Large intestine (tissue), 3 donors: ENCODE data around the gene CDPF1. TPM values are rescaled to one million over a fixed set of nuclear protein-coding genes. Genes with fewer than 3 reads are reported as not detected.
A peak's percentile ranks its signal among the peaks of the same experiment; 100 is the strongest.

Experiments used
- DNase-seq, 2 donors: peaks; one replicate each; pipeline versions ENCODE4 v3.0.0 to v3.0.0-alpha.2; 2013
- H3K27ac ChIP-seq: one replicate; pipeline ENCODE4 v1.5.1; 2013; ENCODE audit warnings: low read length
- H3K27me3 ChIP-seq: 2 replicates; pipeline ENCODE4 v1.6.1; 2013; ENCODE audit warnings: low read length; ENCODE audit not compliant: control insufficient read depth, insufficient read depth
- H3K36me3 ChIP-seq: 2 replicates; pipeline ENCODE4 v1.6.1; 2013; ENCODE audit warnings: low read length; ENCODE audit not compliant: control insufficient read depth, insufficient read depth
- H3K4me1 ChIP-seq: one replicate; pipeline ENCODE4 v1.6.1; 2013; ENCODE audit warnings: low read length; ENCODE audit not compliant: control insufficient read depth, insufficient read depth
- H3K4me3 ChIP-seq: one replicate; pipeline ENCODE4 v1.5.1; 2013; ENCODE audit warnings: low read length
- H3K9me3 ChIP-seq: one replicate; pipeline ENCODE4 v1.6.1; 2013; ENCODE audit warnings: mild to moderate bottlenecking, low read depth, low read length, moderate library complexity; ENCODE audit not compliant: control insufficient read depth
- WGBS: methylation state at CpG from one replicate; pipeline ENCODE4 v1.1.5; 2013; ENCODE audit warnings: low lambda C conversion rate; ENCODE audit not compliant: insufficient coverage; 5-methylcytosine and 5-hydroxymethylcytosine counted together
- polyA plus RNA-seq: library from polyadenylated mRNA; unstranded; fragments of 120-200 nt; gene quantifications from one replicate; pipeline ENCODE4 v1.2.1, GENCODE V29; 2013

Gene CDPF1
- polyA plus RNA-seq, 1 donor = 11.2 TPM

DNA sequence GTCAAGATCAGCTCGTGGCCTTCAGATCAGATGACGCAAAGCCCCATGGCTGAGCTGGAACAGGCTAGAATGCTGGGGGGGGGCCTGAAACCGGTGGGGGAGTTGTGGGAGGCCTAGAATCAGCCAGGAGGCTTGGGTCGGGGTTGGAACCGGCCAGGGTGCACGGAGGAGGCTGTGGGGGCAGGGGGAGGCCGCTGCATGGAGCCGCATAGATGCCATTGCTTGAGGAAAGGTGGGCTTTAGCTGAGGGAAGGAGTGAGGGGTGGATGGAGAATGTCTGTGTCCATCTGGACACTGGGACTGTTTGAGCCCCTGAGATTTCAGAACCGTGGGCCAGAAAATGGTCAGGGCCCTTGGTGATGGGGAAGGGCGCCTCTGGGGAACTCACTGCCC, 25.2 kb downstream of the CDPF1 start:
- H3K4me1 ChIP-seq = no peaks in the 10 kb centered on the region
- no peak for DNase-seq
- WGBS = no CpG with 5 or more reads among the region's 10 CpGs
- no peaks in the 10 kb centered on the region for H3K27me3 ChIP-seq
- H3K9me3 ChIP-seq = no peaks in the 10 kb centered on the region
- peaks cover 58% of the 10 kb centered on the region for H3K36me3 ChIP-seq
- no peak overlapping the region for H3K27ac ChIP-seq
- H3K4me3 ChIP-seq = no peak overlapping the region

DNA sequence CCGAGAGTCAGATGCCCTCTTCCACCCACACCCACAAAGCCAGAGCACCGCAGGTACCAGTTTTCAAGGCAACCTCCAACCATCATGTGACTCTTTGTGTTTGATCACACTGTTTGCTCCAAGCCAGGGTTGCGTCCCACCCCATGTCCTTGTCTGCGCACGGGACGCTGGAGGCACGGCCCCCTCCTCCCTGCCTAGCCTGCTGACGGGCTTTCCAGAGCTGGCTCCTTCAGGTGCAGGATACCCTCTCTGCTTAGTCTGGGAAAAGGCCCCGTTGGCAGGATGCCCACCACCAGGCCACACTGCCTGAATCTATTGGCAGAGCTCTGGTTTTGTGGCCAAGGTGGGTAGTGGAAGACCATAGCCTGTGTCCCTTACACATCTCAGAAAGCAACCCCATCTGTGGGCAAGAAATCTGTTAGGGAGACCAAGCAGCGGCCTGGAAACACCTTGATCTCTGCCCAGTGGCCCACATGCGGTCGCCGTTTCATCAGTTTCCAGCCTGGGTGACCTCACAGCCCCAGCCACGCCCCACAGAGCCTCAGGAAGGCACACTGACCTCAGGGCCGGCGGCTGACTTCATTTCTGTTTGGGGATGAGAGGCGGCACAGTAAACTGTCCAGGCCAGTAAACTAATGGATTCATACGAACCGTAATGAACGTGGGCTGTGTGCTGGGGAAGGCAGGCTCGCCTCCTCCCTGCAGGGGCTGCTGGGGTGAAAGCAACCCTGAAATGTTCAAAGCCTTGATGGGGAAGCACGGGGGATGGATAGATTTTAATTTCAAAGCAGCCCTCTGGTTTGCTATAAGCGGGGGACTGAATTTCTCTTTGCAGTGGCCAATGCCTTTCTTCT, 25.8 kb downstream of the CDPF1 start:
- no peak overlapping the region for H3K27ac ChIP-seq
- H3K4me1 ChIP-seq = no peaks in the 10 kb centered on the region
- no peak for DNase-seq
- WGBS = 60% methylated on average over 1 of the region's 23 CpGs
- no peaks in the 10 kb centered on the region for H3K27me3 ChIP-seq
- H3K4me3 ChIP-seq = no peak overlapping the region
- H3K9me3 ChIP-seq = no peaks in the 10 kb centered on the region
- peaks cover 62% of the 10 kb centered on the region for H3K36me3 ChIP-seq

DNA sequence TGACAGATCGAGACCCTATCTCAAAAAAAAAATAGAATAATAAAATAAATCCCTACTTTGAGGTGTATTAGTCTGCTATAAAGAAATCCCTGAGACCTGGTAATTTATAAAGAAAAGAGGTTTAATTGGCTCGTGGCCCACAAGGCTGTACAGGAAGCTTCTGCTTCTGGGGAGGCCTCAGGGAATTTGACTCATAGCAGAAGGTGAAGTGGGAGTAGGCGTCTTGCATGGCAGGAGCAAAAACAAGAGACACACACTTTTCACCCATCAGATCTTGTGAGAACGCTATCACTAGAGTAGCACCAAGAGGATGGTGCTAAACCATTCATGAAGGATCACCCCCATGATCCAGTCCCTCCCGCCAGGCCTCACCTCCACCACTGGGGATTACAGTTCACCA, 29.2 kb downstream of the CDPF1 start:
- no peak overlapping the region for H3K4me3 ChIP-seq
- no peaks in the 10 kb centered on the region for H3K4me1 ChIP-seq
- H3K27me3 ChIP-seq = no peaks in the 10 kb centered on the region
- peaks cover 76% of the 10 kb centered on the region for H3K36me3 ChIP-seq
- no peak overlapping the region for H3K27ac ChIP-seq
- H3K9me3 ChIP-seq = no peaks in the 10 kb centered on the region
- WGBS = no CpG with 5 or more reads among the region's 5 CpGs
- no peak for DNase-seq

DNA sequence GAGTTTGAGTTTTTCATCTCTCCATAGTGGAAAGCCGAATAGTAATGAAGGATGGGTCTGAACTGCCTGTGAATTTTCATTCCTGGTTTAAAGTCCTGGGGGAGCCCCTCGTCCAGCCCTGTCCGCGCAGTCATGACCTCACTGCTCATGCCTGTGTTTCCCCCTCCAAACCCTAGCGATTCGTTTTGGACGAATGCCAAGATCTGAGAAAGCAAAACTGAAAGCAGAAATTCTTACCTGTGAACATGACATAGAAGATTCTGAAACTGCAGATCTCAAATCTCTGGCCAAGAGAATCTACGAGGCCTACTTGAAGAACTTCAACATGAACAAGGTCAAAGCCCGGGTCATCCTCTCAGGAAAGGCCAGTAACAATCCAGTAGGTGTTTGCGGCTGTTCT, 30.5 kb downstream of the CDPF1 start:
- H3K9me3 ChIP-seq = peaks cover under 1% of the 10 kb centered on the region
- H3K4me3 ChIP-seq = no peak overlapping the region
- H3K36me3 ChIP-seq = peaks cover 74% of the 10 kb centered on the region
- WGBS = 80% methylated on average over 1 of the region's 10 CpGs
- H3K27me3 ChIP-seq = no peaks in the 10 kb centered on the region
- peak; percentile 47 to 61 for DNase-seq
- H3K27ac ChIP-seq = no peak overlapping the region
- H3K4me1 ChIP-seq = no peaks in the 10 kb centered on the region

DNA sequence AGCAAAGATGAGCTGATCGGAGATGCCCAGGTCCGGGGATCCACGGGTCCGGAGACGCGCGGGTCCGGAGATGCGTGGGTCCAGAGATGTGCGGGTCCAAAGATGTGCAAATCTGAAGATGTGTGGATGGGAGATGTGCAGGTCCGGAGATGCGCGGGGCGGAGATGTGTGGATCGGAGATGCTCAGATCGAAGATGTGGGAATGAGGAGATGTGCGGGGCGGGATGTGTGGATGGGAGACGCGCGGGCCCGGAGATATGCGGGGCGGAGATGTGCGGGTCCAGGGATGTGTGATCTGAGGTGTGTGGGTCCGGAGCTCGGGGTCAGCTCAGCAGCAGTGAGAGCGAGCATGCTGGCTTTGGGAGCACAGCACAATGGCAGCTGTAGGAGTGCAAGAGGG, 35.5 kb downstream of the CDPF1 start:
- no peak for DNase-seq
- H3K4me1 ChIP-seq = no peaks in the 10 kb centered on the region
- H3K27ac ChIP-seq = no peak overlapping the region
- H3K9me3 ChIP-seq = peaks cover 22% of the 10 kb centered on the region
- H3K27me3 ChIP-seq = no peaks in the 10 kb centered on the region
- WGBS = 100% methylated on average over 4 of the region's 28 CpGs
- H3K36me3 ChIP-seq = peaks cover 70% of the 10 kb centered on the region
- no peak overlapping the region for H3K4me3 ChIP-seq

DNA sequence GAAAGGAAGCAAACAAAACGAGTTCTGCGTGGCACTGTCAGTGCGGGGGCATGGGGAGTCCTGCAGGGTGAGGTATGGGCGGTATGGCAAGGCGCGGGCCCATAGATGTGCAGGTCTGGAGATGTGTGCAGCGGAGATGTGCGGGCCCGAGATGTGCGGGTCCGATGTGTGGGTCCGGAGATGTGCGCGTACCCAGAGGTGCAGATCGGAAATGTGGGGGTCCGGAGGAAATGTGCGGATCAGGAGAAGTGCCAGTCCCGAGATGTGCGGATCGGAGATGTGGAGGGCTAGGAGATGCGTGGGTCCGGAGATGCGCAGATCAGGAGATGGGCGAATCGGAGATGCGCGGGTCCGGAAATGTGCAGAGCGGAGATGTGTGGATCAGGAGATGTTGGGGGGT, 35.9 kb downstream of the CDPF1 start:
- no peak overlapping the region for H3K27ac ChIP-seq
- no peaks in the 10 kb centered on the region for H3K27me3 ChIP-seq
- peaks cover 68% of the 10 kb centered on the region for H3K36me3 ChIP-seq
- H3K4me1 ChIP-seq = no peaks in the 10 kb centered on the region
- peaks cover 26% of the 10 kb centered on the region for H3K9me3 ChIP-seq
- WGBS = no CpG with 5 or more reads among the region's 29 CpGs
- no peak for DNase-seq
- no peak overlapping the region for H3K4me3 ChIP-seq

DNA sequence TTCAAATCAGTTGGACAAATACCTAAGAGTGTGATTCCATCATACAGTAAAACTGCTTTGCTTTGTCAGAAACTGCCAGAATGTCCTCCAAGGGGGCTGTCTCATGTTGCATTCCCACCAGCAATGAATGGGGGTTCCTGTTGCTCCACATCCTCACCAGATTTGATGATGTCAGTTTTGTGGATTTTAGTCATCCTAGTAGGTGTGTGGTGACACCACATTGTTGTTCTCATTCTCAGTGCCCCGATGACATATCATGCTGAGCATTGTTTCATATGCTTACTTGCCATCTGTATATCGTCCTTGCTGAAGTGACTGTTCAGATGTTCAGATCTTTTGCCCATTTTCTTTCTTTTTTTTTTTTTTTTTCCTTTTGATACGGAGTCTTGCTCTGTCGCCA, 37.0 kb downstream of the CDPF1 start:
- Histone ChIP-seq H3K4me1 (no peaks in the 10 kb centered on the region), H3K4me3 (no peak overlapping the region), H3K27ac (no peak overlapping the region), H3K27me3 (no peaks in the 10 kb centered on the region), H3K9me3 (peaks cover 37% of the 10 kb centered on the region), H3K36me3 (peaks cover 71% of the 10 kb centered on the region)
- WGBS = 100% methylated on average over 1 of the region's 4 CpGs
- no peak for DNase-seq

DNA sequence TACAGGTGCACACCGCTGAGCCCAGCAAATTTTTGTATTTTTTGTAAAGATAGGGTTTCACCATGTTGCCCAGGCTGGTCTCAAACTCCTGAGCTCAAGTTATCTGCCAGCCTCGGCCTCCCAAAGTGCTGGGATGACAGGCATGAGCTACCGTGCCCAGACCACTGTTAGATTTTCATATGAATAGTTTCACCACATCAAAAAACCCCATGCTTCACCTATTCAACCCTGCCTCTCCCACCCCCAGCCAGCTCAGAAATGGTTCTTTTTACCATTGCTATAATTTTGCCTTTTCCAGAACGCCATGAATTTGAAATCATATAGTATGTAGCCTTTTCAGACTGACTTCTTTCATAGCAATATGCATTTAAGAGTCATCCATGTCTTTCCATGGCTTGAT, 37.9 kb downstream of the CDPF1 start:
- Histone ChIP-seq H3K36me3 (peaks cover 70% of the 10 kb centered on the region), H3K27ac (no peak overlapping the region), H3K4me3 (no peak overlapping the region), H3K27me3 (no peaks in the 10 kb centered on the region), H3K4me1 (no peaks in the 10 kb centered on the region), H3K9me3 (peaks cover 37% of the 10 kb centered on the region)
- 100% methylated on average over 1 of the region's 4 CpGs for WGBS
- DNase-seq = no peak

DNA sequence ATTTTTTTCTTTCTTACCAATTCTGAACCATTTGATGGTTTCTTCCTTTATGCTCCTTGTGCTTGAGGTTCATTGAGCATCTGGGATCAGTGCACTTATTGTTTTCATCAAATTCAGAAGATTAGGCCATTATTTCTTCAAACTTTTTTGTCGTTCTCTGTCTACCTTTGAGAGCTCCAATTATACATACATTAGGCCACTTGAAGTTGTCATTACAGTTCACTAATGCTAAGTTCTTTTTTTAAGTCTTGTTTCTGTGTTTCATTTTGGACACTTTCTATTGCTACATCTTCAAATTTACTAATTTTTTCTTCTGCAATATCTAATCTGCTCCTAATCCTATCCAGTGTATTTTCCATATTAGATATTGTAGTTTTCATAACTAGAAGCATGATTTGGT, 40.8 kb downstream of the CDPF1 start:
- no peak for DNase-seq
- Histone ChIP-seq H3K4me3 (no peak overlapping the region), H3K27ac (no peak overlapping the region), H3K36me3 (peaks cover 54% of the 10 kb centered on the region), H3K4me1 (peaks cover 5% of the 10 kb centered on the region), H3K27me3 (no peaks in the 10 kb centered on the region), H3K9me3 (peaks cover 34% of the 10 kb centered on the region)
- whole genome bisulfite sequencing = 100% methylated on average over 1 of the region's 1 CpG

DNA sequence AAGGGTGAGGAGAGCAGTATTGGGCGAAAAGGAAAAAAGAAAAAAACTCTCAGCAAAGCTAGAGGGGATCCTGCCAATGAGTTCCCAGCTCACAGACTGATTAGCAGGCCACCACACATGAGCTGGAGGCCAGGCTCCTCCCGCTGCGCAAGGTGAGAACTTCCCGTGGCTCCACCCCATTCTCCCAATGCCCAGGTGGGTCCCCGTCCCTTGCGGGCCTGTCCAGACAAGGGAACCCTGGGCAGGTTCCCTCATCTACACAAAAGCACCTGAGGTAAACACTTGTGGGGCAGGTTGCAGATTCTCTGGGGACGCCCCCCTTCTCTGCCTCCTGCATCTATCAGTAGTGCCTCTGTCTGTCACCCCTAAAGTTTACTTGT, 46.5 kb downstream of the CDPF1 start:
- H3K4me3 ChIP-seq = no peak overlapping the region
- peaks cover 39% of the 10 kb centered on the region for H3K4me1 ChIP-seq
- no CpG with 5 or more reads among the region's 7 CpGs for WGBS
- H3K9me3 ChIP-seq = peaks cover 5% of the 10 kb centered on the region
- DNase-seq = peak in 1 of 2 donors; percentile 55
- H3K27me3 ChIP-seq = no peaks in the 10 kb centered on the region
- peak overlapping the region; percentile 95 for H3K27ac ChIP-seq
- peaks cover 34% of the 10 kb centered on the region for H3K36me3 ChIP-seq
